Hypothalamus (tissue), 51 donors: ENCODE results near the gene DRC1.
A peak's percentile ranks its signal among the peaks of the same experiment; 100 is the strongest.

ENCODE experiments used
- DNase-seq, 51 donors: peaks; one replicate each; lab custom pipeline; 2025; lab: John Stamatoyannopoulos, UW

The DRC1 gene

DNA sequence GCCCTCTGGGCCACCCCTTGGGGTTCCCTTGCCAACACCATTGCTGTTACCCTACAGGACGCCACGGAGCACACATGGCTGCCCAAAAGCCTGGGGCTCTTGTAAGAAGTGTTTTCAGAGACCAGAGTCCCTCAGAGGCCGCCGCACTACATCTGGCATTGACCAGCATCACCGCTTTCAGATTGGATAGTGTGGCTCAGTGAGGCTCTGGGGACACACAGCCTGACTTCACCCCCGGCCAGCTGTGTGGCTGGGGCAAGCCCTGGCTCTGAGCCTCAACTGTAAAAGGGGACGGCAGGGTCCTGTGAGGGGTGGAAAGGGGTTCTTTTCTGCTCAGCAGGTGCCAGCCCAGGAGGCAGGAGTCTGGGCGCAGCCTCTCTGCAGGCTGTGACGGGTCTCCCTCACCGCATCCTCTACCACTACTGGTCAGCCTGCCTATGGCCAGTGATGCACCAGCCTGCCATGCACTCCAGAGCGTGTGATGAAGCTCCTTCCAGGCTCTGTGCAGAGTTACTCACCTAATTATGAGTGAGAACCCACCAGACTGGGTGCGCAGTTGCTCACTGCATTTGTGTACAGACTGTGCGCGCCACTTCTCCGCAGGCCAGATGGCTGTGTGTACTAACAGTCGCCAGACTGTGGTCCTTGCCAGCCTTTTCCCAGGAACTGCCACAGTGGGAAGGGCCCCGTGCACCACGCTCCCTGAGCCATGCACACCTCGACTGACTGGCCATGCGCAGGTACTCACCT is 86.9 kb downstream of the DRC1 start:
- DNase-seq, result peak in 1 of 51 donors; percentile 64

- no peak for DNase-seq
Observed at GRCh38 chr2:26489213-26489850, 87.6 kb downstream of the DRC1 start.

- peak in 1 of 51 donors; percentile 29 for DNase-seq
Observed at GRCh38 chr2:26491563-26492167, 89.9 kb downstream of the DRC1 start.

- no peak for DNase-seq
Observed at GRCh38 chr2:26492749-26493515, 91.2 kb downstream of the DRC1 start.

DNA sequence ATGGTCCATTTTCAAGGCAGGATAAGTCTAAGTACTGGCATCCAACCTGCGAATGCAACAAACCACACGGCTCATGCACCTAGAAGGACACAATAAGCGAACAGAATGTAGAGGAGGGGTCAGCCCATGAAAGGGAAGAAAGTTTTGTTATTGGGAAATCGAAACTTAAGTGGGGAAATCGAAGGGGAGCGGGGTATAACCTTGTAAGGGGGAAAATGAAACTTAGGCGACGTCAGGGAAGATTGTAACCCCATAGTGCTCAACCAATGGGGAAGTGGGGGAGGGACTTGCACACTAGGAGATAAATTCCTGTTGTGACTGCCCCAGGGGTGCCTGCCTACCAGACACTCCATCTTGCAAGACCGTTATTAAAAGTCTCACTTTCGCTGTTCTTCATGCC is 91.8 kb downstream of the DRC1 start:
- DNase-seq, result no peak

- DNase-seq, result no peak
Observed at GRCh38 chr2:26494199-26494598, 92.5 kb downstream of the DRC1 start.

DNA sequence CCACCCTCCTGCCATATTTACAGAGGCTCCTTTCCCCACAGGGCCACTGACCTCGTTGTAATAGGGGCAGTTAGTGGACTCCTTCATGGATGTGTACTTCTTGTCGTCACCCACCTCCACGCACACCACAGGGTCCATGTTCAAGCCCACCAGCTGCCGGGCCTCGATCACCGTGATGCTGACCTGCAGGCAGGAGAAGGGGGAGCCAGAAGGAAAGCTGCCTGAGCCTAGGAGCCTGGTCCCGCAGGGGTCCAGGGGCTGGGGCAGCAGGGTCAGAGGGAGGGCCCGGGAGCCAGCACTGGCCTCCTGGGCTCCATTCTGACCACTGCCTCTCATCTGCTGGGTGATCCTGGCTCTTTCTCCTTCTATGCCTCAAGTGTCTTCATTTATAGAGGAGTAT is 93.2 kb downstream of the DRC1 start:
- DNase-seq, result no peak

- DNase-seq, result no peak
Observed at GRCh38 chr2:26495705-26496297, 94.1 kb downstream of the DRC1 start.

- no peak for DNase-seq
Observed at GRCh38 chr2:26500406-26500805, 98.7 kb downstream of the DRC1 start.

GRCh38 chr2:26503231-26503880 is 101.6 kb downstream of the DRC1 start:
- DNase-seq, result peak in 44 of 51 donors; percentile 3 to 72 (median 40)

GRCh38 chr2:26504002-26504401 is 102.3 kb downstream of the DRC1 start:
- no peak for DNase-seq

GRCh38 chr2:26506279-26506678 is 104.6 kb downstream of the DRC1 start:
- DNase-seq, result no peak
